GM12864 (cell line): ENCODE results near the gene PNKD.

Experiments
- DNase-seq: peaks from one replicate; pipeline ENCODE4 v3.0.0-alpha.2; 2011; ENCODE audit warnings: low read depth
- H3K4me3 ChIP-seq: 2 replicates; pipeline ENCODE4 v1.5.1; 2011; ENCODE audit warnings: mild to moderate bottlenecking, low read depth, low read length, control low read depth
- CTCF ChIP-seq: IDR thresholded peaks from 2 replicates; pipeline ENCODE4 v1.5.1; 2011; ENCODE audit warnings: low read depth, mild to moderate bottlenecking, moderate library complexity, low read length, control low read depth, inconsistent platforms; ENCODE audit errors: missing control alignments

Gene PNKD

GRCh38 chr2:218315397-218315796 is 45.1 kb downstream of the PNKD start:
- H3K4me3 ChIP-seq = no peak overlapping the region
- DNase-seq = no peak
- TF ChIP-seq CTCF = no peak

- H3K4me3 ChIP-seq = no peak overlapping the region
- no peak for DNase-seq
- no peak for TF ChIP-seq CTCF
Observed at GRCh38 chr2:218317303-218317630, 46.9 kb downstream of the PNKD start.

GRCh38 chr2:218317835-218318234 is 47.5 kb downstream of the PNKD start:
- H3K4me3 ChIP-seq = no peak overlapping the region
- no peak for TF ChIP-seq CTCF
- DNase-seq = no peak

GRCh38 chr2:218318241-218318640 is 47.9 kb downstream of the PNKD start:
- no peak overlapping the region for H3K4me3 ChIP-seq
- no peak for TF ChIP-seq CTCF
- no peak for DNase-seq

GRCh38 chr2:218319813-218320365 is 49.6 kb downstream of the PNKD start:
- no peak for DNase-seq
- H3K4me3 ChIP-seq = no peak overlapping the region
- TF ChIP-seq CTCF = no peak

- TF ChIP-seq CTCF = no peak
- H3K4me3 ChIP-seq = no peak overlapping the region
- DNase-seq = no peak
Observed at GRCh38 chr2:218320704-218321336, 50.5 kb downstream of the PNKD start.
